ENCODE data around the gene DPP6.

Gene DPP6

DNA sequence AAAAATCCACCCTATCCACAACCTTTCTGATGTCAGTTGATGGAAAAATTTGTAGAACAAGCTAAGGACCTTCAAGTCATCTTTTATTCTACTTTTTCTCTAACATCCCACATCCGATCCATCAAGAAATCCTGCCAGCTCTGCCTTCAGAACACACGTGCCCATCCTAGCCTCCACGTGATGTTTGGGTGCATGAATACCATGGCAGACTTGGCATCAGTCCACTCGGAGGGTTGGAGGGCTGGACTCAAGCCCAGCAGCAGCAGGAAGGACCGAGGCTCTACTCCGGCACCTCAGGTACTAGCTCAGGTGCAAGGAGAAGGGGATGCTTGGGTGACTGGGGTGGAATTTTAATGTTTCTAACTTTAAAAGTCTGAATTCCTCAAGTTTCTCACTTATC is 428.6 kb downstream of the DPP6 start:
- no peak for DNase-seq

- no peak for DNase-seq
Measured at GRCh38 chr7:154482863-154483262, 430.7 kb downstream of the DPP6 start.

DNA sequence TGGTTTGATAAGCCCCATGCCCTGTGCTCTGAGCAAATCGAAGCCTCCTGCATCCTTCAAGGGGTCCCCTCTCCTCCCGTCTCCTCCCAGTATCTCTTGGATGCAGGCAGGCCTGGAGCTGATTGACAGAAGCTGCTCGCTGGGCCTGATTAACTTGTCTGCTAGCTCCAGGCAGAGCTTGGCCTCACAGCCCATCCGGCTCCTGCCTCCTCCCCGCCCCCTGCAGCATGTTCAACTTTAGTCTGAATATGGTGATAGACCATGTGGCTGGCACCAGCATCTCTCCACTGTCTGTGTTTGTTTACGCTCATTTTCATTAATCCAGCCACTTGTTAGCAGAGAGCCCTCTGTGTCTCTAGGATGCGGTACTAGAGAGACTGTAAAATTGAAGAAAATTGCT is 432.2 kb downstream of the DPP6 start:
- DNase-seq, result no peak

DNA sequence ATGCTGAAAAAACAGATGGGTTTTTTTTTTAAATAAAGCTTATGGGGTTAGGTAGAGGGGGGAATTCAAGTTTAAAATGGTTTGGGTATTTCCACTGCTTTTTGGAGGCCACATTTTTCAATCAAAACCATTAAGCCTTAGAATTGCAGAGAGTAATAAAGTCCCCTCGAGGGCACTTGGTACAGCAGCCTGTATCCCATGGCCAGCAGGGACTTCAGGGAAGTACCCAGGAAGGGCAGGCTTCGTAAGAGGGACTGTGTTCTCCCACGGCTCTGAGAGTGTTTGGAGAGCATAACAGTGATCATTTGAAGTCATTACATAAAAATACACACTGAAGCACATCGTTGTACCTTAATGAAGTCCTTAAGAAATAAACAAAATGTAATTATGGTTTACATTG is 432.7 kb downstream of the DPP6 start:
- no peak for DNase-seq

- DNase-seq, result no peak
Measured at GRCh38 chr7:154489897-154490296, 437.7 kb downstream of the DPP6 start.

GRCh38 chr7:154493594-154493993 is 441.4 kb downstream of the DPP6 start:
- no peak for DNase-seq

DNA sequence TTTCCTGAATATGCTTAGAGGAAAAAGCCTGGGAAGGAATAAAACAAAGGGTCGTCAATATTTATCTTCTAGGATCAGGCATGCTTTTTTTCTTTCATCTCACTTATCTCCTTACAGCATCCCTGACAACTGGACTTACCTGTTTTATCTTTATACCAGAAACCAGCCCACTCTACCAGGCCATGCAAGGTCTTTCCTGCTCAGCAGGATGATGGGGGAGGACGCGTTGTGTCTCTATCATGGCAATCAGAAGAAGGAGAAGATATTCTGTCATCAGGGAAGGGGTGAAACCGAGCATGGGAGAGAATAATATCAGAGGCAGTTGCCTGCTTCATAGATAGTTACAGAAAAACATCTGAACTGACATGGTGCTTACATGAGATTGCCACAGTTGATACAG is 445.6 kb downstream of the DPP6 start:
- DNase-seq, result no peak

- DNase-seq, result no peak
Measured at GRCh38 chr7:154503962-154504550, 451.9 kb downstream of the DPP6 start.

- DNase-seq, result no peak
Measured at GRCh38 chr7:154504918-154505317, 452.7 kb downstream of the DPP6 start.

GRCh38 chr7:154505362-154505761 is 453.2 kb downstream of the DPP6 start:
- DNase-seq, result no peak

GRCh38 chr7:154509192-154509591 is 457.0 kb downstream of the DPP6 start:
- DNase-seq, result no peak

DNA sequence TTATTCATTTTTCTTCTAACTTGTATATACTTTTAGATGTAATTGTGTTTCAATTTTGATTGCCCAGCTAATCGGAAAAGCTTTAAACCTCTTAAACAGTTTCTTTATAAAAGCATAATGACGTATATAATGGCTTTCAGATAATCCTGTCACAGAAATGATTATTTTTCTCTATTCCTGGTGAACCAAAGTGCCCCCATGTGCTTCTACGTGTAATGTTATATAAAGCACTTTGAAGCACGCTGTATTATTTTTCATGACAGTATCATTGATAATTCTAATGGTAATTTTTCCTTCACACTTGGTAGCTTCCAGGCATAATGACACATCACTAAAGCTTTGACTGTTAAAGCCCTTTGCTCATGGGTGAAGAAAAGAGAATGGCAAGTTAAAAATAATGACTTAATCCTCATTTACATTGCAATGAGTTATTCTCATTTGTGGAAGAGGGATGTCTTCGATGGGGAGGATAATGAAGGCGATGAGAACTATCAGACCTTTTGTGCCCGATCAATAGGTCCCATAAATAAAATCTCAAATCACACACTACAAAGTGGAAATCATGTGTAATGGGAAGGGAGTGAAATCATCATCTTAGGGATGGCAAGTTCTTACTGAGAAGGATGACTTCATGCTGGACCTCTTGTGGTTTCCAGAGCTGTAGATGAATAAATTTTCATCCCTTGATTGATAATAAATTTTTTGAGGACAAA is 460.1 kb downstream of the DPP6 start:
- no peak for DNase-seq

DNA sequence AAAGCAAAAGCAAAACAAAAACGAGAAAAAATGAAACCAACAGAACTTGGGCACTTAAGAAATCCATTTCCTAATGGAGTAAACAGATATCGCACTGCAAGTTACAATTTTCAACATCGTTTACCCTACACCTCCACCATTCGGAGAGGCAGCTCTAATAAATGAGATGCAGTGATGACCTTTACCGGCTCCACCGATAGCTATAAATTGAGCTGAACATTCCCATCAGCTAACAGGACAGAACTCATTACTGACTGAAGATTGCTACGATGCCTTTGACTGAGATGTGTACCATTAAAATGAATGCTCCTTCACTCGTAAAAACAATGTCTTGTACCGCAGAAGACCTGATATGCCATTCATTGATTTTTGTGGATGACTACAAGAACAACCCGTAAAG is 465.6 kb downstream of the DPP6 start:
- DNase-seq, result no peak

DNA sequence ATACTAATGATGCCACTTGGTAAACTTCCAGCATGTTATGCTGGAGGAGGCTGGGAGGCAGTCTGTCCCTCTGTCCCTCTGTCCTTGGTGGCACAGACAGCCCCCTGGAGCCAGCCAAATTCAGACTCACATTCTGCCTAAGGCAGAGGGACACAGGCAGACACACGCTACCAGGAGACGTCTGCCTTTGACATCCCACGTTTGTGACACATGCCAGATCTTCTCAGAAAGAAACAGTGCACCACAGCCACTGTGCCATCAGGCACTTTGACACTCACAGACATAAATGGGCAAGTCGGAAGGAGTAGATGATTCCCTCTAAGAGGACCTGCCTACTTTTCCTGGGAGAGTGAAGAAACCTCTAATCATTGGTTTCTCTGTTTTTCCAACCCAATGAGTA is 467.0 kb downstream of the DPP6 start:
- DNase-seq, result no peak

DNA sequence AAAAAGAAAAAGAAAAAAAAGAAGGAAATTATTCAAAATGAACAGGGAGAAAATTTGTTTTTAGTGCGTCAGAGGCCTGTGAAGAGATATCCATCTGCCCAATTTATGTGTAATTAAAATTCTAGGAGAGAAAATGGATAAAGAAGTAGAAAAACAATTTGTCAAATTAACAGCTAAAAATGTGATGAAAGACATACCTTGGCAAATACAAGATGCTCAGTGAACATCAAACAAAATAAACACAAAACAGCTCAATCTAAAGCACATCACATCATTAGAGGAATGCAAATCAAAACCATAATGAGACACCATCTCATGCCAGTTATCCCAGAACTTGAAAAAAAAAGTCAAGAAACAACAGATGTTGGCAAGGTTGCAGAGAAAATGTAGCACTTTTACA is 477.9 kb downstream of the DPP6 start:
- no peak for DNase-seq

DNA sequence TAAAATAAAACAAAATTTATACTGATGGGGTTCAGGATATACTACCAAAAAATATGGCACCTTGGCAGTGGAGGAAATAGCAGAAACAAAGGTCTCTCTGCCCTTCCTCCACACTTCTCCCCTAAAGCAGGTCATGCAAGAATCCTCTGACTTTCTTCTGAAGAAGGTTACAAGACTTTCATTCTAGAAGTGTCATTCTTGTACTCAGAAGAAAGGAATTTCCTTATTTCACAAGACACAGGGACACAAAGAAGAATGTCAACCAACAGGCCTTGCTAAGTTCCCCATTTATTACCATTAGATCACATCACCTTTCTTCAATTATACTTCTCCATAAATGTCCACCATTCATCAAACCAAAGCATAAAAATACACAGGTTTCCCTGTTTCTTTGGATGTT is 480.6 kb downstream of the DPP6 start:
- DNase-seq, result no peak

GRCh38 chr7:154540596-154540995 is 488.4 kb downstream of the DPP6 start:
- DNase-seq, result no peak

DNA sequence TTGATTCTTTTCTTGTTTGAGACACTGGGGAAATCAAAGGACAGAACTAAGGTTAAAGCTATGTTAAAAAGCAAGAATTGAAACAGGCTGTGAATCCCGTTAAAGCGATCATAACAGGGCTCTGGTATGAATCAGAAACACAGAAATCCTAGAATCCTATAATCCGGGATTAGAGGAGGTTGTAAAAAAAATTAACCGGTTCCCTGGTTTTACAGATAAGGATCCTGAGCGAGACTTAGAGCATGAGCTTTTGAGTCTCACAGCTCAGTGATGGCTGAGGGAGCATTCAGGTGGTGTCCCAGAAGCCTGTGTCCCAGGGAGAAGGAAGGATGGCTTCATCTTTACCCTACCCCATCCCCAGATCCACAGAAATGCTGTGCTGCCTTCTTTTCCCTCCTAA is 489.4 kb downstream of the DPP6 start:
- no peak for DNase-seq

DNA sequence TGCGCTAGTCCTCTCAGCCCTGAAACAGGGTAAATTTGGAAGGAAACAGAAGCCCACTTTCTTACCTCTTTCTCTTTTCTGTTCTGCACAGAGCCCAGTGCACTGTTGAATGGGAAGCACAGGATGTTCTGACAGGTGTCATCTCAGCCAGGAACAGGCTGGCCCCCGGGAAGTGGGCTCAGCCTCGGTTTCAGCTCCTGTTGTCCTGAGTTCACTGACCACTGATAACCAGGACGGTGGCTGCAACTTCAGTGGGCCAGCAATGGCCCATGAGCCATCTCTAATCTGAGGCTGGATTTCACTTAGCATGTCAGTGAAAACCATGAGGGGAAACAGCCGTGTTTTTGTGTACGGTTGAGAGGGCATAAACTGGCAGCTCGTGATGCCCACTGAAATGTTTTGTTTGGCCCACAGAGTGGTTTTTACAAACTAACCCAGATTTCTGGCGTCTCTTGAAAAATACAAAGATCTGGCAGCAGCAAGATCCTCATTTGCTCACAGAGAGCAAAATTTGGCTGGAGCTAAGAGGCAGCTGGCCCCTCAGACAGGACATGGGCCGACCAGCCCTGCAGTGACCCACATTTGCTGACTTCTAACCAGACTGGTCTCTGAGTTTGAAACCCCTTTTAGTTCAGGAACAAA is 494.9 kb downstream of the DPP6 start:
- DNase-seq, result no peak

- DNase-seq, result no peak
Measured at GRCh38 chr7:154553711-154554265, 501.6 kb downstream of the DPP6 start.

GRCh38 chr7:154559454-154559853 is 507.3 kb downstream of the DPP6 start:
- no peak for DNase-seq

GRCh38 chr7:154564676-154565075 is 512.5 kb downstream of the DPP6 start:
- DNase-seq, result no peak

- DNase-seq, result no peak
Measured at GRCh38 chr7:154566877-154567276, 514.7 kb downstream of the DPP6 start.

- no peak for DNase-seq
Measured at GRCh38 chr7:154568346-154568745, 516.1 kb downstream of the DPP6 start.

All from stimulated activated CD4-positive, alpha-beta T cell treated with anti-CD3 and anti-CD28 coated beads, Interleukin-2, amount 100 ng/mL, for 24 hours (primary cell).